Neuronal stem cell (in vitro differentiated cells): ENCODE measurements around the gene LRRN4. TPM values are rescaled to one million over a fixed set of nuclear protein-coding genes. Genes with fewer than 3 reads are reported as not detected.

Source experiments
- DNase-seq: peaks from one replicate; pipeline ENCODE4 v3.0.0-alpha.2; 2013; ENCODE audit warnings: low spot score
- H2AFZ ChIP-seq: one replicate; pipeline ENCODE4 v1.6.1; 2013; ENCODE audit warnings: mild to moderate bottlenecking, low read length, inconsistent platforms
- H2AK5ac ChIP-seq: 2 replicates; pipeline ENCODE4 v1.6.1; 2013; ENCODE audit warnings: low read depth, mild to moderate bottlenecking, inconsistent platforms, low read length, moderate library complexity, mixed read lengths
- H2BK120ac ChIP-seq: 2 replicates; pipeline ENCODE4 v1.6.1; 2013; ENCODE audit warnings: low read depth, mild to moderate bottlenecking, inconsistent platforms, low read length, moderate library complexity, mixed read lengths
- H2BK12ac ChIP-seq: one replicate; pipeline ENCODE4 v1.6.1; 2013; ENCODE audit warnings: low read length, inconsistent platforms
- H2BK15ac ChIP-seq: 2 replicates; pipeline ENCODE4 v1.6.1; 2013; ENCODE audit warnings: mild to moderate bottlenecking, low read length, inconsistent platforms, mixed read lengths
- H2BK5ac ChIP-seq: one replicate; pipeline ENCODE4 v1.6.1; 2013; ENCODE audit warnings: inconsistent platforms, mild to moderate bottlenecking, low read length, moderate library complexity
- H3K14ac ChIP-seq: one replicate; pipeline ENCODE4 v1.6.1; 2013; ENCODE audit warnings: low read length, inconsistent platforms
- H3K18ac ChIP-seq: 2 replicates; pipeline ENCODE4 v1.6.1; 2013; ENCODE audit warnings: low read length, inconsistent platforms
- H3K23ac ChIP-seq: 2 replicates; pipeline ENCODE4 v1.6.1; 2013; ENCODE audit warnings: low read depth, mild to moderate bottlenecking, mixed read lengths, low read length, inconsistent platforms; ENCODE audit not compliant: poor library complexity
- H3K27ac ChIP-seq: replicated peaks from 3 replicates; pipeline ENCODE4 v1.5.1; 2013; ENCODE audit warnings: low read length, inconsistent platforms
- H3K27me3 ChIP-seq, 3 experiments: 2 replicates each; pipeline ENCODE4 v1.6.1; 2013; ENCODE audit warnings: low read length in 3 of 3, mild to moderate bottlenecking in 2 of 3, inconsistent platforms in 1 of 3, low read depth in 1 of 3, mixed read lengths in 1 of 3, moderate library complexity in 1 of 3; ENCODE audit not compliant: control insufficient read depth in 3 of 3, insufficient read depth in 3 of 3
- H3K36me3 ChIP-seq, 2 donors: replicated peaks in 1 of 2; 2 replicates each; pipeline ENCODE4 v1.6.1; 2013; ENCODE audit warnings: low read length in 2 of 2; ENCODE audit not compliant: control insufficient read depth in 2 of 2, insufficient read depth in 2 of 2
- H3K4ac ChIP-seq: 2 replicates; pipeline ENCODE4 v1.6.1; 2013; ENCODE audit warnings: inconsistent platforms, mild to moderate bottlenecking, low read length, moderate library complexity
- H3K4me1 ChIP-seq, 2 donors: 1 replicate in 1 of 2; 2 replicates in 1 of 2; pipeline ENCODE4 v1.6.1; 2013; ENCODE audit warnings: low read length in 2 of 2, low read depth in 1 of 2; ENCODE audit not compliant: control insufficient read depth in 2 of 2, insufficient read depth in 1 of 2
- H3K4me2 ChIP-seq: one replicate; pipeline ENCODE4 v1.6.1; 2013; ENCODE audit warnings: mild to moderate bottlenecking, low read length, inconsistent platforms; ENCODE audit not compliant: insufficient read depth, poor library complexity, severe bottlenecking
- H3K4me3 ChIP-seq, 2 donors: 2 replicates each; pipeline ENCODE4 v1.5.1; 2013; ENCODE audit warnings: low read length in 2 of 2, mild to moderate bottlenecking in 2 of 2, inconsistent platforms in 1 of 2, moderate library complexity in 1 of 2
- H3K79me1 ChIP-seq: one replicate; pipeline ENCODE4 v1.6.1; 2013; ENCODE audit warnings: low read depth, mild to moderate bottlenecking, inconsistent platforms, low read length, moderate library complexity
- H3K9ac ChIP-seq: one replicate; pipeline ENCODE4 v1.6.1; 2013; ENCODE audit warnings: mild to moderate bottlenecking, low read depth, low read length, inconsistent platforms; ENCODE audit not compliant: poor library complexity
- H3K9me3 ChIP-seq, 2 donors: replicated peaks in 1 of 2; 2 replicates each; pipeline versions ENCODE3 to v1.6.1; 2013; ENCODE audit warnings: low read length in 2 of 2, mild to moderate bottlenecking in 2 of 2, inconsistent platforms in 1 of 2, low read depth in 1 of 2, mixed read lengths in 1 of 2, moderate library complexity in 1 of 2; ENCODE audit not compliant: control insufficient read depth in 2 of 2, insufficient read depth in 1 of 2
- H4K8ac ChIP-seq: one replicate; pipeline ENCODE4 v1.6.1; 2013; ENCODE audit warnings: low read depth, mild to moderate bottlenecking, inconsistent platforms, low read length, moderate library complexity
- H4K91ac ChIP-seq: one replicate; pipeline ENCODE4 v1.6.1; 2013; ENCODE audit warnings: low read length, low read depth, mild to moderate bottlenecking, inconsistent platforms; ENCODE audit not compliant: poor library complexity
- WGBS, 2 donors: extraction: QIAGEN DNeasy Blood & Tissue Kit; methylation state at CpG; one replicate each; pipeline ENCODE4 v1.1.7; 2013; ENCODE audit warnings: missing lambda C conversion rate in 2 of 2, mixed read lengths in 1 of 2; ENCODE audit not compliant: insufficient read length in 2 of 2, insufficient replicate concordance in 1 of 2; ENCODE audit errors: extremely low coverage in 2 of 2; 5-methylcytosine and 5-hydroxymethylcytosine counted together
- small RNA-seq: library from polyadenylated mRNA; stranded (forward); fragments of <200 nt; extraction: miRNeasy Mini kit (QIAGEN cat#:217004); gene quantifications from one replicate; pipeline ENCODE3, GENCODE V24; 2013; ENCODE audit not compliant: insufficient read depth

LRRN4 gene

GRCh38 chr20:5991623-5992441 lies 62.0 kb downstream of the LRRN4 start:
- H2AFZ ChIP-seq: no peak overlapping the region
- H4K8ac ChIP-seq: no peak overlapping the region
- H3K14ac ChIP-seq: no peak overlapping the region
- no peak overlapping the region for H3K9ac ChIP-seq
- no peak overlapping the region for H3K4me3 ChIP-seq
- no peak overlapping the region for H2BK15ac ChIP-seq
- H2BK5ac ChIP-seq: no peak overlapping the region
- no peaks in the 10 kb centered on the region for H3K79me1 ChIP-seq
- no peaks in the 10 kb centered on the region for H3K27me3 ChIP-seq
- no peak overlapping the region for H2BK12ac ChIP-seq
- H3K23ac ChIP-seq: no peak overlapping the region
- H2BK120ac ChIP-seq: no peak overlapping the region
- H3K9me3 ChIP-seq: no peaks in the 10 kb centered on the region
- H2AK5ac ChIP-seq: no peak overlapping the region
- no peak overlapping the region for H3K27ac ChIP-seq
- no peak overlapping the region for H3K18ac ChIP-seq
- DNase-seq: no peak
- H4K91ac ChIP-seq: no peak overlapping the region
- H3K4ac ChIP-seq: no peak overlapping the region
- H3K4me2 ChIP-seq: no peak overlapping the region
- no CpG with 5 or more reads among the region's 2 CpGs for WGBS, 2 donors
- peaks cover 13 to 99% of the 10 kb centered on the region in 2 donors for H3K36me3 ChIP-seq
- H3K4me1 ChIP-seq: no peaks in the 10 kb centered on the region

GRCh38 chr20:5990946-5991345 lies 62.9 kb downstream of the LRRN4 start:
- Histone ChIP-seq H3K9ac (no peak overlapping the region), H3K9me3 (no peaks in the 10 kb centered on the region), H3K14ac (no peak overlapping the region), H3K36me3 (peaks cover 15 to 99% of the 10 kb centered on the region in 2 donors), H3K4ac (no peak overlapping the region), H3K27me3 (no peaks in the 10 kb centered on the region), H2BK15ac (no peak overlapping the region), H2BK5ac (no peak overlapping the region), H2AFZ (no peak overlapping the region), H3K27ac (no peak overlapping the region), H3K23ac (no peak overlapping the region), H4K8ac (no peak overlapping the region), H2AK5ac (no peak overlapping the region), H3K79me1 (no peaks in the 10 kb centered on the region), H2BK120ac (no peak overlapping the region), H3K4me3 (no peak overlapping the region), H3K4me1 (no peaks in the 10 kb centered on the region), H2BK12ac (no peak overlapping the region), H4K91ac (no peak overlapping the region), H3K18ac (no peak overlapping the region), H3K4me2 (no peak overlapping the region)
- no peak for DNase-seq
- WGBS, 2 donors: no CpG with 5 or more reads among the region's 3 CpGs

Small RNAs within 50 kb of the gene (small RNA-seq; reads per million reads assigned to genes)
- gene RN7SL498P: not detected
